H1 (cell line): ENCODE data around the gene MRPL36. TPM values are rescaled to one million over a fixed set of nuclear protein-coding genes. Genes with fewer than 3 reads are reported as not detected.

Experiments used
- CTCF ChIA-PET: fragments of 300-600 bp; sonication (Branson Sonifier 250); formaldehyde crosslinking; loops from one replicate; lab custom pipeline; 2021; ENCODE audit not compliant: partially characterized antibody; lab: Charles Lee
- POLR2A ChIA-PET: fragments of 300-600 bp; sonication (Branson Sonifier 250); formaldehyde crosslinking; loops from one replicate; lab custom pipeline; 2021; ENCODE audit warnings: inconsistent platforms; ENCODE audit not compliant: partially characterized antibody; lab: Charles Lee
- DNase-seq, 2 experiments: peaks; one replicate each; pipeline versions ENCODE4 v3.0.0 to v3.0.0-alpha.2; 2010 to 2022; ENCODE audit warnings: low spot score in 2 of 2, low read depth in 1 of 2, mixed read lengths in 1 of 2
- FAIRE-seq: peaks from 2 replicates; lab custom pipeline; 2011; peaks lifted over from hg19 to GRCh38; lab: Jason Lieb, UNC
- H2AFZ ChIP-seq: 2 replicates; pipeline ENCODE4 v1.8.1; 2012; ENCODE audit warnings: low read length, inconsistent platforms
- H2AK5ac ChIP-seq: 2 replicates; pipeline ENCODE4 v1.6.1; 2013; ENCODE audit warnings: low read depth, low read length
- H2BK120ac ChIP-seq: replicated peaks from 2 replicates; pipeline ENCODE3; 2013; ENCODE audit warnings: low read depth, low read length, inconsistent platforms
- H2BK12ac ChIP-seq: 2 replicates; pipeline ENCODE4 v1.6.1; 2013; ENCODE audit warnings: low read depth, low read length
- H2BK15ac ChIP-seq: 2 replicates; pipeline ENCODE4 v1.6.1; 2013; ENCODE audit warnings: low read length
- H2BK20ac ChIP-seq: 2 replicates; pipeline ENCODE4 v1.6.1; 2013; ENCODE audit warnings: low read length
- H2BK5ac ChIP-seq: 2 replicates; pipeline ENCODE4 v1.6.1; 2013; ENCODE audit warnings: low read depth, low read length
- H3K14ac ChIP-seq: 2 replicates; pipeline ENCODE4 v1.6.1; 2013; ENCODE audit warnings: inconsistent platforms; ENCODE audit not compliant: insufficient read length
- H3K18ac ChIP-seq: 2 replicates; pipeline ENCODE4 v1.6.1; 2013; ENCODE audit warnings: low read length; ENCODE audit errors: extremely low read depth
- H3K23ac ChIP-seq: 2 replicates; pipeline ENCODE4 v1.6.1; 2013; ENCODE audit warnings: inconsistent platforms; ENCODE audit not compliant: insufficient read length
- H3K23me2 ChIP-seq: 2 replicates; pipeline ENCODE4 v1.6.1; 2013; ENCODE audit warnings: low read depth, low read length
- H3K27ac ChIP-seq: 2 replicates; pipeline ENCODE4 v1.6.1; 2011; ENCODE audit warnings: low read depth, low read length, inconsistent platforms
- H3K27me3 ChIP-seq, 4 experiments: replicated peaks in 1 of 4; 1 replicate in 1 of 4; 2 replicates in 3 of 4; pipeline versions ENCODE4 v1.6.1 to v1.8.1; 2011 to 2013; ENCODE audit warnings: low read length in 3 of 4, mild to moderate bottlenecking in 3 of 4, inconsistent platforms in 2 of 4, mixed read lengths in 2 of 4, moderate library complexity in 1 of 4; ENCODE audit not compliant: control insufficient read depth in 3 of 4, insufficient read depth in 3 of 4; ENCODE audit errors: extremely low read depth in 1 of 4
- H3K36me3 ChIP-seq, 4 experiments: 2 replicates each; pipeline versions ENCODE4 v1.6.1 to v1.8.1; 2011 to 2013; ENCODE audit warnings: mild to moderate bottlenecking in 4 of 4, low read length in 3 of 4, moderate library complexity in 2 of 4, control low read depth in 1 of 4, inconsistent platforms in 1 of 4; ENCODE audit not compliant: insufficient read depth in 4 of 4, control insufficient read depth in 2 of 4
- H3K4ac ChIP-seq: replicated peaks from 2 replicates; pipeline ENCODE3; 2013; ENCODE audit warnings: low read length, low read depth, mixed read lengths, inconsistent platforms; ENCODE audit not compliant: insufficient read length
- H3K4me1 ChIP-seq, 4 experiments: replicated peaks in 1 of 4; 1 replicate in 1 of 4; 2 replicates in 3 of 4; pipeline versions ENCODE4 v1.6.1 to v1.8.1; 2011 to 2013; ENCODE audit warnings: low read length in 3 of 4, inconsistent platforms in 2 of 4, mixed read lengths in 1 of 4; ENCODE audit not compliant: insufficient read depth in 4 of 4, control insufficient read depth in 3 of 4
- H3K4me2 ChIP-seq, 2 experiments: 2 replicates each; pipeline versions ENCODE4 v1.6.1 to v1.8.1; 2011 to 2013; ENCODE audit warnings: low read depth in 2 of 2, low read length in 2 of 2, control low read depth in 1 of 2, inconsistent platforms in 1 of 2, mild to moderate bottlenecking in 1 of 2; ENCODE audit not compliant: insufficient read depth in 1 of 2
- H3K4me3 ChIP-seq, 4 experiments: fragments of 200-600, 300-600 bp in 1 of 4; sonication (generic), shearing (Covaris generic), sonication (Bioruptor Twin) in 1 of 4; 2 replicates each; pipeline versions ENCODE4 v1.5.1 to v1.8.1; 2011 to 2016; ENCODE audit warnings: low read length in 4 of 4, low read depth in 3 of 4, control low read depth in 2 of 4, inconsistent platforms in 2 of 4, mild to moderate bottlenecking in 2 of 4, mixed read lengths in 1 of 4, moderate library complexity in 1 of 4; ENCODE audit not compliant: insufficient read depth in 2 of 4; ENCODE audit errors: extremely low read depth in 1 of 4
- H3K56ac ChIP-seq: replicated peaks from 2 replicates; pipeline ENCODE3; 2013; ENCODE audit warnings: low read depth, mild to moderate bottlenecking, mixed read lengths, low read length, inconsistent platforms; ENCODE audit not compliant: insufficient read length
- H3K79me1 ChIP-seq: 2 replicates; pipeline ENCODE4 v1.6.1; 2013; ENCODE audit warnings: low read depth, low read length, control low read depth
- H3K79me2 ChIP-seq, 2 experiments: 2 replicates each; pipeline versions ENCODE4 v1.6.1 to v1.8.1; 2012 to 2013; ENCODE audit warnings: low read length in 2 of 2, mild to moderate bottlenecking in 2 of 2, inconsistent platforms in 1 of 2; ENCODE audit not compliant: insufficient read depth in 2 of 2, control insufficient read depth in 1 of 2
- H3K9ac ChIP-seq, 4 experiments: replicated peaks in 1 of 4; 1 replicate in 1 of 4; 2 replicates in 3 of 4; pipeline versions ENCODE4 v1.6.1 to v1.8.1; 2011 to 2013; ENCODE audit warnings: low read depth in 3 of 4, low read length in 3 of 4, control low read depth in 2 of 4, mild to moderate bottlenecking in 2 of 4, moderate library complexity in 2 of 4, inconsistent platforms in 1 of 4; ENCODE audit errors: extremely low read depth in 1 of 4
- H3K9me3 ChIP-seq, 2 experiments: 2 replicates each; pipeline versions ENCODE4 v1.6.1 to v1.8.1; 2012 to 2013; ENCODE audit warnings: mild to moderate bottlenecking in 2 of 2, moderate library complexity in 2 of 2, control low read depth in 1 of 2, inconsistent platforms in 1 of 2, low read depth in 1 of 2, low read length in 1 of 2, mixed read lengths in 1 of 2; ENCODE audit not compliant: insufficient read depth in 2 of 2
- H4K20me1 ChIP-seq, 2 experiments: replicated peaks in 1 of 2; 2 replicates each; pipeline versions ENCODE3 to v1.8.1; 2011 to 2013; ENCODE audit warnings: inconsistent platforms in 2 of 2, low read length in 2 of 2, mild to moderate bottlenecking in 1 of 2; ENCODE audit not compliant: insufficient read depth in 2 of 2, control insufficient read depth in 1 of 2
- H4K5ac ChIP-seq: 2 replicates; pipeline ENCODE4 v1.6.1; 2013; ENCODE audit warnings: low read length, low read depth, mixed read lengths, inconsistent platforms; ENCODE audit not compliant: insufficient read length
- H4K8ac ChIP-seq: 2 replicates; pipeline ENCODE4 v1.8.0; 2013; ENCODE audit warnings: mild to moderate bottlenecking, moderate library complexity, low read length, inconsistent platforms; ENCODE audit not compliant: insufficient read depth; ENCODE audit errors: extremely low read depth
- H4K91ac ChIP-seq: replicated peaks from 2 replicates; pipeline ENCODE3; 2013; ENCODE audit warnings: low read length, mixed read lengths, inconsistent platforms; ENCODE audit not compliant: insufficient read length
- ATF3 ChIP-seq: IDR thresholded peaks from 2 replicates; pipeline ENCODE4 v1.6.1; 2011; ENCODE audit warnings: low read depth, mild to moderate bottlenecking, low read length; ENCODE audit not compliant: insufficient read depth
- CBX5 ChIP-seq: fragments of 300-800, 300-1000 bp; sonication (generic); IDR thresholded peaks from 2 replicates; pipeline ENCODE4 v1.7.1; 2016; ENCODE audit warnings: antibody characterized with exemption, low read length, low read depth
- CBX8 ChIP-seq: fragments of 300-800, 300-1000 bp; sonication (generic); IDR thresholded peaks from 2 replicates; pipeline ENCODE4 v1.7.1; 2016; ENCODE audit warnings: low read depth, low read length, borderline replicate concordance
- EGR1 ChIP-seq: IDR thresholded peaks from 2 replicates; pipeline ENCODE4 v1.6.1; 2011; ENCODE audit warnings: low read depth, low read length, borderline replicate concordance
- EZH2 ChIP-seq: fragments of 200-600 bp; sonication (generic); IDR thresholded peaks from 2 replicates; pipeline ENCODE4 v1.7.1; 2012; ENCODE audit warnings: low read depth, mild to moderate bottlenecking, moderate library complexity, low read length, inconsistent platforms; ENCODE audit not compliant: severe bottlenecking
- MAX ChIP-seq: IDR thresholded peaks from 2 replicates; pipeline ENCODE4 v1.6.1; 2012; ENCODE audit warnings: inconsistent platforms
- RAD21 ChIP-seq, 2 experiments: IDR thresholded peaks in 1 of 2; conservative IDR thresholded peaks in 1 of 2; 2 replicates each; pipeline ENCODE4 v1.6.1; 2011; ENCODE audit warnings: low read depth in 2 of 2, low read length in 2 of 2, improper control_type of control experiment in 1 of 2, inconsistent platforms in 1 of 2, mild to moderate bottlenecking in 1 of 2, moderate library complexity in 1 of 2
- SAP30 ChIP-seq: fragments of 300-600 bp; sonication (generic); IDR thresholded peaks from 2 replicates; pipeline ENCODE4 v1.7.1; 2012; ENCODE audit warnings: low read length, moderate library complexity, mild to moderate bottlenecking, inconsistent platforms; ENCODE audit not compliant: insufficient read depth, insufficient replicate concordance
- TAF7 ChIP-seq: optimal IDR thresholded peaks from 2 replicates; pipeline ENCODE3; 2011; ENCODE audit warnings: low read depth, mild to moderate bottlenecking, inconsistent platforms, low read length, moderate library complexity, borderline replicate concordance
- WGBS, 2 experiments: shearing (Covaris generic) in 1 of 2; methylation state at CpG; one replicate each; pipeline versions ENCODE4 v1.1.6 to v1.1.7; 2013 to 2015; ENCODE audit warnings: low lambda C conversion rate in 2 of 2, mixed read lengths in 2 of 2, inconsistent platforms in 1 of 2, low coverage in 1 of 2, missing lambda C conversion rate in 1 of 2; ENCODE audit not compliant: insufficient replicate concordance in 2 of 2, insufficient coverage in 1 of 2, insufficient read length in 1 of 2; ENCODE audit errors: extremely low coverage in 1 of 2, missing lambda C conversion rate in 1 of 2; 5-methylcytosine and 5-hydroxymethylcytosine counted together
- polyA plus RNA-seq, 7 experiments: library from polyadenylated mRNA; depleted of rRNA in 3 of 7; stranded (reverse) in 5 of 7; unstranded in 2 of 7; fragments of >200 nt in 5 of 7; fragments of 200-250 nt in 2 of 7; gene quantifications; 1 replicate in 5 of 7; 2 replicates in 1 of 7; 4 replicates in 1 of 7; pipeline versions ENCODE4 v1.2.1 to v1.2.3, GENCODE V29; 2011 to 2013; ENCODE audit warnings: missing spikeins in 2 of 7, mixed read lengths in 2 of 7
- total RNA-seq: library from RNA; stranded (reverse); fragmentation: NEBNext Ultra II Directional; extraction: Animal tissue kit (Norgen Biotek cat#: 25700); gene quantifications from 2 replicates; pipeline ENCODE4 v1.2.1, GENCODE V29; 2021
- TF ChIP-seq, protein P1 (sequence below): IDR thresholded peaks from 2 replicates; pipeline ENCODE4 v1.6.1; 2012; ENCODE audit warnings: inconsistent platforms

The MRPL36 gene
- total and polyA plus RNA-seq, 2 of the 8 experiments (the other 6 are each of a cell fraction or from before 2014, with no cell fraction given), result 56.3 to 81.5 TPM

GRCh38 chr5:1789834-1790471 is 9.7 kb downstream of the MRPL36 start:
- FAIRE-seq, result no peak
- H3K56ac ChIP-seq, result no peak overlapping the region
- no peak overlapping the region for H2BK12ac ChIP-seq
- H3K79me2 ChIP-seq, result no peaks in the 10 kb centered on the region
- no peak overlapping the region for H3K4ac ChIP-seq
- H3K79me1 ChIP-seq, result no peaks in the 10 kb centered on the region
- no peak overlapping the region for H3K23ac ChIP-seq
- H3K27ac ChIP-seq, result no peak overlapping the region
- H4K20me1 ChIP-seq, result no peaks in the 10 kb centered on the region
- no peak overlapping the region for H4K5ac ChIP-seq
- ChIA-PET CTCF (interaction anchor here (4.3 kb wide), 1 partner anchor 26 kb away, joined by 17 read pairs; no protein-coding TSS in a partner anchor), POLR2A (interaction anchor here (0.7 to 2.4 kb wide), 5 partner anchors 9 to 55 kb away, joined by 3 to 7 read pairs (median 3); partner anchors contain the start of gene NDUFS6)
- no peak overlapping the region for H2BK15ac ChIP-seq
- DNase-seq, result no peak
- no peak overlapping the region for H2AK5ac ChIP-seq
- no peak overlapping the region for H2BK120ac ChIP-seq
- no peak overlapping the region for H2BK5ac ChIP-seq
- no peaks in the 10 kb centered on the region for H3K27me3 ChIP-seq
- no peak overlapping the region for H3K4me3 ChIP-seq
- no peak overlapping the region for H2AFZ ChIP-seq
- no peaks in the 10 kb centered on the region for H3K23me2 ChIP-seq
- H3K18ac ChIP-seq, result no peak overlapping the region
- H3K36me3 ChIP-seq, result no peaks in the 10 kb centered on the region
- no peak overlapping the region for H4K8ac ChIP-seq
- no peak overlapping the region for H2BK20ac ChIP-seq
- H3K9me3 ChIP-seq, result no peaks in the 10 kb centered on the region
- no peak overlapping the region for H3K9ac ChIP-seq
- H3K4me1 ChIP-seq, result peaks cover 0 to 15% (median 12%) of the 10 kb centered on the region in 4 experiments; a peak in 5 of 7 replicates
- 56% methylated on average over 10 of the region's 10 CpGs; no CpG with 5 or more reads in 1 of the 2 experiments for WGBS, 2 experiments
- H4K91ac ChIP-seq, result no peak overlapping the region
- H3K14ac ChIP-seq, result no peak overlapping the region
- H3K4me2 ChIP-seq, result no peak overlapping the region; a peak in 1 of 4 replicates
- TF ChIP-seq TAF7 (no peak), EZH2 (no peak), CBX5 (no peak), MAX (no peak), RAD21 (IDR thresholded peaks at IDR 0.05 in 1 of 2, conservative IDR thresholded peaks at IDR 0.05 in 1 of 2; ENCODE audit: low read depth in 2 of 2, low read length in 2 of 2) (no peak), CBX8 (no peak), ATF3 (no peak), SAP30 (no peak), EGR1 (no peak)
- TF ChIP-seq, protein P1, sequence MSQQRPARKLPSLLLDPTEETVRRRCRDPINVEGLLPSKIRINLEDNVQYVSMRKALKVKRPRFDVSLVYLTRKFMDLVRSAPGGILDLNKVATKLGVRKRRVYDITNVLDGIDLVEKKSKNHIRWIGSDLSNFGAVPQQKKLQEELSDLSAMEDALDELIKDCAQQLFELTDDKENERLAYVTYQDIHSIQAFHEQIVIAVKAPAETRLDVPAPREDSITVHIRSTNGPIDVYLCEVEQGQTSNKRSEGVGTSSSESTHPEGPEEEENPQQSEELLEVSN, result no peak
